Activated CD4-positive, alpha-beta T cell treated with anti-CD3 and anti-CD28 coated beads, Interleukin-2, amount 10 ng/mL, durations not matched to agents 24 days and 14 days (primary cell): ENCODE data around the gene HELB. TPM values are rescaled to one million over a fixed set of nuclear protein-coding genes. Genes with fewer than 3 reads are reported as not detected.

Experiments used
- DNase-seq: peaks from one replicate; pipeline ENCODE4 v3.0.0; 2022
- H3K27ac Mint-ChIP-seq: one replicate; pipeline ENCODE4 v1.8.0; 2022; ENCODE audit warnings: mild to moderate bottlenecking, mixed read lengths
- H3K27me3 Mint-ChIP-seq: one replicate; pipeline ENCODE4 v1.8.0; 2022; ENCODE audit warnings: mixed read lengths
- H3K36me3 Mint-ChIP-seq: one replicate; pipeline ENCODE4 v1.8.0; 2022; ENCODE audit warnings: low read depth, mild to moderate bottlenecking, mixed read lengths
- H3K4me1 Mint-ChIP-seq: one replicate; pipeline ENCODE4 v1.8.0; 2021; ENCODE audit warnings: mixed read lengths
- H3K4me3 Mint-ChIP-seq: one replicate; pipeline ENCODE4 v1.8.0; 2022; ENCODE audit warnings: mild to moderate bottlenecking, moderate library complexity, mixed read lengths
- H3K9me3 Mint-ChIP-seq: one replicate; pipeline ENCODE4 v1.8.0; 2021; ENCODE audit warnings: mixed read lengths
- intact Hi-C: fragments of 100-400 bp; cut with micrococcal nuclease; formaldehyde crosslinking; loops from one replicate; pipeline ENCODE4 v1.15.1; 2023
- total RNA-seq: library from RNA; stranded (reverse); gene quantifications from 2 replicates; pipeline ENCODE4 v1.2.3, GENCODE V29; 2022

The HELB gene
- total RNA-seq, 1 donor from 2014 or later = 21.4 TPM

GRCh38 chr12:66352899-66353298, 50.6 kb downstream of the HELB start:
- intact Hi-C loops = no loop called here
- Mint-ChIP-seq H3K27ac (no peak overlapping the region), H3K9me3 (no peaks in the 10 kb centered on the region), H3K4me3 (no peak overlapping the region), H3K27me3 (no peaks in the 10 kb centered on the region), H3K36me3 (peaks cover 21% of the 10 kb centered on the region), H3K4me1 (no peaks in the 10 kb centered on the region)
- no peak for DNase-seq

- intact Hi-C loops = no loop called here
- no peaks in the 10 kb centered on the region for H3K4me1 Mint-ChIP-seq
- no peak overlapping the region for H3K27ac Mint-ChIP-seq
- H3K36me3 Mint-ChIP-seq = peaks cover 16% of the 10 kb centered on the region
- H3K9me3 Mint-ChIP-seq = no peaks in the 10 kb centered on the region
- no peak for DNase-seq
- no peaks in the 10 kb centered on the region for H3K27me3 Mint-ChIP-seq
- no peak overlapping the region for H3K4me3 Mint-ChIP-seq
These were observed 52.0 kb downstream of the HELB start for GRCh38 chr12:66354291-66354690.

GRCh38 chr12:66359300-66359699, 57.0 kb downstream of the HELB start:
- no peaks in the 10 kb centered on the region for H3K4me1 Mint-ChIP-seq
- DNase-seq = no peak
- no peaks in the 10 kb centered on the region for H3K27me3 Mint-ChIP-seq

GRCh38 chr12:66361703-66362102, 59.4 kb downstream of the HELB start:
- Mint-ChIP-seq H3K27me3 (no peaks in the 10 kb centered on the region), H3K9me3 (no peaks in the 10 kb centered on the region), H3K4me1 (no peaks in the 10 kb centered on the region), H3K4me3 (no peak overlapping the region), H3K36me3 (peaks cover 5% of the 10 kb centered on the region), H3K27ac (no peak overlapping the region)
- intact Hi-C loops = no loop called here
- no peak for DNase-seq

More at GRCh38 chr12:66359300-66359699, 57.0 kb downstream of the HELB start:
- no peaks in the 10 kb centered on the region for H3K9me3 Mint-ChIP-seq
- H3K36me3 Mint-ChIP-seq = peaks cover 3% of the 10 kb centered on the region
- H3K27ac Mint-ChIP-seq = no peak overlapping the region
- no peak overlapping the region for H3K4me3 Mint-ChIP-seq
- intact Hi-C loops = no loop called here

- Mint-ChIP-seq H3K27ac (no peak overlapping the region), H3K9me3 (no peaks in the 10 kb centered on the region), H3K4me3 (no peak overlapping the region), H3K27me3 (no peaks in the 10 kb centered on the region), H3K4me1 (no peaks in the 10 kb centered on the region), H3K36me3 (peaks cover 7% of the 10 kb centered on the region)
- DNase-seq = no peak
- intact Hi-C loops = no loop called here
These were observed 63.6 kb downstream of the HELB start for GRCh38 chr12:66365718-66366490.

- H3K27me3 Mint-ChIP-seq = no peaks in the 10 kb centered on the region
- intact Hi-C loops = no loop called here
- peaks cover 7% of the 10 kb centered on the region for H3K36me3 Mint-ChIP-seq
- no peaks in the 10 kb centered on the region for H3K4me1 Mint-ChIP-seq
- no peak overlapping the region for H3K27ac Mint-ChIP-seq
- H3K9me3 Mint-ChIP-seq = no peaks in the 10 kb centered on the region
- no peak for DNase-seq
- no peak overlapping the region for H3K4me3 Mint-ChIP-seq
These were observed 64.8 kb downstream of the HELB start for GRCh38 chr12:66367015-66367667.

- intact Hi-C loops = no loop called here
- Mint-ChIP-seq H3K36me3 (peaks cover 7% of the 10 kb centered on the region), H3K4me3 (no peak overlapping the region), H3K9me3 (no peaks in the 10 kb centered on the region), H3K27me3 (no peaks in the 10 kb centered on the region), H3K27ac (no peak overlapping the region), H3K4me1 (no peaks in the 10 kb centered on the region)
- no peak for DNase-seq
These were observed 69.7 kb downstream of the HELB start for GRCh38 chr12:66371982-66372381.

- H3K9me3 Mint-ChIP-seq = no peaks in the 10 kb centered on the region
These were observed 73.3 kb downstream of the HELB start for GRCh38 chr12:66375560-66375959.

GRCh38 chr12:66379616-66380015, 77.3 kb downstream of the HELB start:
- Mint-ChIP-seq H3K9me3 (no peaks in the 10 kb centered on the region), H3K27me3 (no peaks in the 10 kb centered on the region), H3K36me3 (peaks cover 2% of the 10 kb centered on the region), H3K4me3 (no peak overlapping the region), H3K27ac (no peak overlapping the region), H3K4me1 (peaks cover 2% of the 10 kb centered on the region)
- intact Hi-C loops = no loop called here
- DNase-seq = no peak

More at GRCh38 chr12:66375560-66375959, 73.3 kb downstream of the HELB start:
- intact Hi-C loops = no loop called here
- H3K36me3 Mint-ChIP-seq = peaks cover 7% of the 10 kb centered on the region
- no peak overlapping the region for H3K27ac Mint-ChIP-seq
- H3K27me3 Mint-ChIP-seq = no peaks in the 10 kb centered on the region
- DNase-seq = no peak
- no peak overlapping the region for H3K4me3 Mint-ChIP-seq
- no peaks in the 10 kb centered on the region for H3K4me1 Mint-ChIP-seq

- Mint-ChIP-seq H3K36me3 (peaks cover 2% of the 10 kb centered on the region), H3K27ac (no peak overlapping the region), H3K27me3 (no peaks in the 10 kb centered on the region), H3K4me3 (no peak overlapping the region), H3K4me1 (peaks cover 2% of the 10 kb centered on the region), H3K9me3 (no peaks in the 10 kb centered on the region)
- intact Hi-C loops = no loop called here
- DNase-seq = no peak
These were observed 78.7 kb downstream of the HELB start for GRCh38 chr12:66380769-66381535.

- peaks cover 2% of the 10 kb centered on the region for H3K4me1 Mint-ChIP-seq
- intact Hi-C loops = no loop called here
- no peaks in the 10 kb centered on the region for H3K9me3 Mint-ChIP-seq
- H3K36me3 Mint-ChIP-seq = no peaks in the 10 kb centered on the region
- H3K27ac Mint-ChIP-seq = no peak overlapping the region
- peaks cover 18% of the 10 kb centered on the region for H3K27me3 Mint-ChIP-seq
- DNase-seq = no peak
- H3K4me3 Mint-ChIP-seq = no peak overlapping the region
These were observed 84.8 kb downstream of the HELB start for GRCh38 chr12:66387117-66387516.
